Upper lobe of left lung (tissue), 6 donors: ENCODE measurements around the gene PTPN23. TPM values are rescaled to one million over a fixed set of nuclear protein-coding genes. Genes with fewer than 3 reads are reported as not detected.

Experiments
- ATAC-seq, 2 donors: fragments of 200-7000 bp; cut with Tn5 transposase; one replicate each; pipeline ENCODE4 v1.9.1; 2022; ENCODE audit warnings: mild to moderate bottlenecking in 2 of 2, moderate library complexity in 2 of 2; ENCODE audit not compliant: low FRiP score in 2 of 2
- DNase-seq, 2 donors: peaks; one replicate each; pipeline ENCODE4 v3.0.0-alpha.2; 2019 to 2020
- H3K27ac ChIP-seq, 4 donors: fragments of 200-600 bp; sonication (generic); one replicate each; pipeline ENCODE4 v1.5.1; 2016 to 2019
- H3K27me3 ChIP-seq, 4 donors: fragments of 200-600 bp; sonication (generic); one replicate each; pipeline ENCODE4 v1.5.1; 2017 to 2019
- H3K36me3 ChIP-seq, 4 donors: fragments of 200-600 bp; sonication (generic); one replicate each; pipeline ENCODE4 v1.5.1; 2016 to 2019
- H3K4me1 ChIP-seq, 4 donors: fragments of 200-600 bp; sonication (generic); one replicate each; pipeline ENCODE4 v1.5.1; 2018 to 2019
- H3K4me3 ChIP-seq, 4 donors: fragments of 200-600 bp; sonication (generic); one replicate each; pipeline ENCODE4 v1.5.1; 2017 to 2019; ENCODE audit warnings: mild to moderate bottlenecking in 2 of 4, moderate library complexity in 1 of 4
- H3K9me3 ChIP-seq, 4 donors: fragments of 200-600 bp; sonication (generic); one replicate each; pipeline ENCODE4 v1.5.1; 2018 to 2019
- EP300 ChIP-seq, 4 donors: sonication (generic); formaldehyde crosslinking; IDR thresholded peaks; one replicate each; pipeline ENCODE4 v1.5.1; 2017; ENCODE audit warnings: antibody characterized with exemption in 4 of 4, control low read depth in 2 of 4
- POLR2A ChIP-seq, 4 donors: fragments of 450-650 bp; IDR thresholded peaks; one replicate each; pipeline ENCODE4 v1.5.1; 2016 to 2017; ENCODE audit warnings: antibody characterized with exemption in 4 of 4, mild to moderate bottlenecking in 2 of 4
- POLR2AphosphoS5 ChIP-seq, 2 donors: sonication (generic); formaldehyde crosslinking; IDR thresholded peaks; one replicate each; pipeline ENCODE4 v1.5.1; 2017; ENCODE audit warnings: antibody characterized with exemption in 2 of 2
- WGBS, 2 donors: methylation state at CpG; one replicate each; pipeline ENCODE4 v1.1.5; 2017 to 2018; 5-methylcytosine and 5-hydroxymethylcytosine counted together
- total RNA-seq, 6 donors: library from RNA; depleted of rRNA in 4 of 6; stranded (reverse); fragments of >200 nt in 4 of 6; gene quantifications; one replicate each; pipeline versions ENCODE4 v1.1.0 to v1.2.1, GENCODE V29; 2016 to 2021
- TF ChIP-seq, protein P1 (sequence below), 6 experiments: fragments of 450-650 bp in 4 of 6; fragments of 200-600 bp in 2 of 6; sonication (generic) in 2 of 6; IDR thresholded peaks; one replicate each; pipeline ENCODE4 v1.5.1; 2016 to 2019; ENCODE audit warnings: antibody characterized with exemption in 6 of 6
- donor health status: DM: no; HTN: no; CAD: no; lungs with moderate emphysema.
- donor health status: DM: no; HTN: yes; CAD: no; lungs with severe emphysema.

Gene PTPN23
- total RNA-seq, 6 donors from 2014 or later: 32.7 to 93.3 (median 53.7) TPM

DNA sequence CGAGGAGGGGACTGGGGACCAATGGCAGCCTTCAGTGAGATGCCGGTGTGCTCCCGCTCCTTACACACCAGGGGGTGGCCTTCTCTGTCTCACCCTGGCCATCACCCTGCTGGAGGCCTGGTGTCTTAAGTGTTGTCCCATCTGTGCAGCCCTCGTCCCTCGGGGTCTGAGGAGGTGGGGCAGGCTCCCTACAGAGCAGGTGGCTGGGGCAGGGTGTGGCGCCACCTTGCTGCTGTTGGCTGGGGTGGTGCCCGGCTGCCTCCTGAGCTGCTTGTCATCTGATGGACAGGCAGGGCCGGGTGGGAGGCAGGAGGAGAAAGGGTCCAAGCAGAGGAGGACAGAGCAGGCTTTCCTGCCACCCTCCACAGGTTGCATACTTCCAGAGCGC is 25.9 kb downstream of the PTPN23 start:
- Histone ChIP-seq H3K36me3 (peaks cover 23 to 71% (median 61%) of the 10 kb centered on the region in 4 donors), H3K4me3 (no peak overlapping the region), H3K27me3 (no peaks in the 10 kb centered on the region), H3K9me3 (no peaks in the 10 kb centered on the region), H3K4me1 (peaks cover 11 to 22% (median 18%) of the 10 kb centered on the region in 4 donors), H3K27ac (peak overlapping the region in 1 of 4 donors; percentile 11)
- no peak for TF ChIP-seq POLR2A (IDR thresholded peaks at IDR 0.05)
- TF ChIP-seq, protein P1, sequence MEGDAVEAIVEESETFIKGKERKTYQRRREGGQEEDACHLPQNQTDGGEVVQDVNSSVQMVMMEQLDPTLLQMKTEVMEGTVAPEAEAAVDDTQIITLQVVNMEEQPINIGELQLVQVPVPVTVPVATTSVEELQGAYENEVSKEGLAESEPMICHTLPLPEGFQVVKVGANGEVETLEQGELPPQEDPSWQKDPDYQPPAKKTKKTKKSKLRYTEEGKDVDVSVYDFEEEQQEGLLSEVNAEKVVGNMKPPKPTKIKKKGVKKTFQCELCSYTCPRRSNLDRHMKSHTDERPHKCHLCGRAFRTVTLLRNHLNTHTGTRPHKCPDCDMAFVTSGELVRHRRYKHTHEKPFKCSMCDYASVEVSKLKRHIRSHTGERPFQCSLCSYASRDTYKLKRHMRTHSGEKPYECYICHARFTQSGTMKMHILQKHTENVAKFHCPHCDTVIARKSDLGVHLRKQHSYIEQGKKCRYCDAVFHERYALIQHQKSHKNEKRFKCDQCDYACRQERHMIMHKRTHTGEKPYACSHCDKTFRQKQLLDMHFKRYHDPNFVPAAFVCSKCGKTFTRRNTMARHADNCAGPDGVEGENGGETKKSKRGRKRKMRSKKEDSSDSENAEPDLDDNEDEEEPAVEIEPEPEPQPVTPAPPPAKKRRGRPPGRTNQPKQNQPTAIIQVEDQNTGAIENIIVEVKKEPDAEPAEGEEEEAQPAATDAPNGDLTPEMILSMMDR (IDR thresholded peaks at IDR 0.05): no peak
- no peak for DNase-seq
- WGBS, 2 donors: 81 to 100% methylated on average over 2 to 9 of the region's 9 CpGs
- no peak for ATAC-seq

DNA sequence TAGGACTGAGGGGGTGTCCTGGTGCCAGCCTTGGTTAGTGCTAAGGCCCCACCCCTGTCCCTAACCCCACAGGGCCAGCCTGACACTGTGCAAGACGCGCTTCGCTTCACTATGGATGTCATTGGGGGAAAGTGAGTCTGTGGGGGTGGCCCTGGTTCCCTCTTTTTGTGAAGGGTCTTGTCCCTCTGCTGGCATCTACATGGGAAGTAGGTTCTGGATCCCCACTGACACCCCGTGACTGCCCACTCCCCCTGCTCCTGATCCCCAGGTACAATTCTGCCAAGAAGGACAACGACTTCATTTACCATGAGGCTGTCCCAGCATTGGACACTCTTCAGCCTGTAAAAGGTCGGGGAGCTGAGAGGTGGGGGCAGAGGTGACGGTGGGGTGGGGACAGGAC is 26.4 kb downstream of the PTPN23 start:
- TF ChIP-seq POLR2AphosphoS5 (IDR thresholded peaks at IDR 0.05) (no peak), EP300 (IDR thresholded peaks at IDR 0.05) (no peak), POLR2A (IDR thresholded peaks at IDR 0.05) (no peak)
- TF ChIP-seq, protein P1 (IDR thresholded peaks at IDR 0.05): no peak
- H3K36me3 ChIP-seq: peaks cover 28 to 75% (median 64%) of the 10 kb centered on the region in 4 donors
- no peak overlapping the region for H3K4me3 ChIP-seq
- no peak for DNase-seq
- H3K4me1 ChIP-seq: peaks cover 11 to 22% (median 18%) of the 10 kb centered on the region in 4 donors
- 93 to 96% methylated on average over 7 of the region's 7 CpGs for WGBS, 2 donors
- no peaks in the 10 kb centered on the region for H3K9me3 ChIP-seq
- no peaks in the 10 kb centered on the region for H3K27me3 ChIP-seq
- no peak overlapping the region for H3K27ac ChIP-seq
- no peak for ATAC-seq

DNA sequence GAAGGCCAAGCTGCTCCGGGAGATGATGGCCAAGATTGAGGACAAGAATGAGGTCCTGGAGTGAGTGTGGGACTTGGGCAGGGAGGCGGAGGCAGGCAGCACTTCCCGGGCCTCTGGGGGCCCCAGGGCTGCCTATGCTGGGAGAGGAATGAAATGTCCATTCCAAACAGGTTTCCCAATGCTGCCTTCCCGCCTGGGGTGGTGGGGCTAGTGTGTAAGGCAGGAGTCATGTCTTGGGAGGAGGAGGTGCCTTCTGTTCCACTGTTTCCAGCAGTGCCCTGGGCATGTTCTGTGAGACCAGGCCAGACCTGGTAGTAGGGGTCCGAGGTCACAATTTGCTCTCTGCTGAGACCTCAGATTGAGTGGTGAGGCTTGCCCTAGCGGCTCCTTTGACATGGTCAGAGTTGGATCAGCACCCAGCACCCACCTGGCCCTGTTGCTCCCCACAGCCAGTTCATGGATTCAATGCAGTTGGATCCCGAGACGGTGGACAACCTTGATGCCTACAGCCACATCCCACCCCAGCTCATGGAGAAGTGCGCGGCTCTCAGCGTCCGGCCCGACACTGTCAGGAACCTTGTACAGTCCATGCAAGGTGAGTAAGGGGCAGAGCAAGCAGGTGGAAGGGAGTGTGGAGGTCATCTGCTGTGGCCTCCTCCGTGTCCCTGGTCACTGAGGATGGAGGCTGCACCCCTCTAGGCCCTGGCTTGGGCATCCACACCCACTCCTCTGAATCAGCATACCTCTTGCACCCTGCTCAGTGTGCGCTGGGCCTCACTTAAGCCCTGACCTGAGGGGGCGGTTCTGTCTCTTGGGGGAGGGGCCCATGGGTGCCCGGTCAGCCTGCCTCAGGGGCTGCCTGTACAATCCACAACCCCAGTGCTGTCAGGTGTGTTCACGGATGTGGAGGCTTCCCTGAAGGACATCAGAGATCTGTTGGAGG is 27.3 kb downstream of the PTPN23 start:
- no peaks in the 10 kb centered on the region for H3K9me3 ChIP-seq
- no peak overlapping the region for H3K27ac ChIP-seq
- TF ChIP-seq POLR2AphosphoS5 (IDR thresholded peaks at IDR 0.05) (no peak), POLR2A (IDR thresholded peaks at IDR 0.05) (no peak), EP300 (IDR thresholded peaks at IDR 0.05) (no peak)
- TF ChIP-seq, protein P1 (IDR thresholded peaks at IDR 0.05): no peak
- no peak overlapping the region for H3K4me3 ChIP-seq
- ATAC-seq: no peak
- 94% methylated on average over 15 to 18 of the region's 18 CpGs for WGBS, 2 donors
- H3K36me3 ChIP-seq: peaks cover 34 to 84% (median 72%) of the 10 kb centered on the region in 4 donors
- H3K4me1 ChIP-seq: peaks cover 11 to 22% (median 18%) of the 10 kb centered on the region in 4 donors
- peak in 1 of 2 donors; percentile 58 for DNase-seq
- no peaks in the 10 kb centered on the region for H3K27me3 ChIP-seq

DNA sequence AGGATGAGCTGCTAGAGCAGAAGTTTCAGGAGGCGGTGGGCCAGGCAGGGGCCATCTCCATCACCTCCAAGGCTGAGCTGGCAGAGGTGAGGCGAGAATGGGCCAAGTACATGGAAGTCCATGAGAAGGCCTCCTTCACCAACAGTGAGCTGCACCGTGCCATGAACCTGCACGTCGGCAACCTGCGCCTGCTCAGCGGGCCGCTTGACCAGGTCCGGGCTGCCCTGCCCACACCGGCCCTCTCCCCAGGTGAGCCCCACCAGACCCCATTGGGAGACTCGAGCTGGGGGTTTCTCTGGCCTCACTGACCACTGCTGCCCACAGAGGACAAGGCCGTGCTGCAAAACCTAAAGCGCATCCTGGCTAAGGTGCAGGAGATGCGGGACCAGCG is 28.0 kb downstream of the PTPN23 start:
- Histone ChIP-seq H3K4me3 (no peak overlapping the region), H3K27me3 (no peaks in the 10 kb centered on the region), H3K4me1 (peaks cover 11 to 22% (median 18%) of the 10 kb centered on the region in 4 donors), H3K36me3 (peaks cover 41 to 84% (median 78%) of the 10 kb centered on the region in 4 donors), H3K27ac (no peak overlapping the region), H3K9me3 (no peaks in the 10 kb centered on the region)
- WGBS, 2 donors: 97% methylated on average over 5 to 15 of the region's 15 CpGs
- ATAC-seq (no peak), DNase-seq (peak in 1 of 2 donors; percentile 66)
- no peak for TF ChIP-seq POLR2AphosphoS5 (IDR thresholded peaks at IDR 0.05)
- TF ChIP-seq, protein P1 (IDR thresholded peaks at IDR 0.05): no peak
- TF ChIP-seq EP300 (IDR thresholded peaks at IDR 0.05): no peak
- no peak for TF ChIP-seq POLR2A (IDR thresholded peaks at IDR 0.05)
